NCI-H1092 (cell line): ENCODE data around the gene TRAF3IP3.

Experiments
- DNase-seq: peaks from one replicate; lab custom pipeline; 2025; lab: John Stamatoyannopoulos, UW

Gene TRAF3IP3, protein sequence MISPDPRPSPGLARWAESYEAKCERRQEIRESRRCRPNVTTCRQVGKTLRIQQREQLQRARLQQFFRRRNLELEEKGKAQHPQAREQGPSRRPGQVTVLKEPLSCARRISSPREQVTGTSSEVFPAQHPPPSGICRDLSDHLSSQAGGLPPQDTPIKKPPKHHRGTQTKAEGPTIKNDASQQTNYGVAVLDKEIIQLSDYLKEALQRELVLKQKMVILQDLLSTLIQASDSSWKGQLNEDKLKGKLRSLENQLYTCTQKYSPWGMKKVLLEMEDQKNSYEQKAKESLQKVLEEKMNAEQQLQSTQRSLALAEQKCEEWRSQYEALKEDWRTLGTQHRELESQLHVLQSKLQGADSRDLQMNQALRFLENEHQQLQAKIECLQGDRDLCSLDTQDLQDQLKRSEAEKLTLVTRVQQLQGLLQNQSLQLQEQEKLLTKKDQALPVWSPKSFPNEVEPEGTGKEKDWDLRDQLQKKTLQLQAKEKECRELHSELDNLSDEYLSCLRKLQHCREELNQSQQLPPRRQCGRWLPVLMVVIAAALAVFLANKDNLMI

DNA sequence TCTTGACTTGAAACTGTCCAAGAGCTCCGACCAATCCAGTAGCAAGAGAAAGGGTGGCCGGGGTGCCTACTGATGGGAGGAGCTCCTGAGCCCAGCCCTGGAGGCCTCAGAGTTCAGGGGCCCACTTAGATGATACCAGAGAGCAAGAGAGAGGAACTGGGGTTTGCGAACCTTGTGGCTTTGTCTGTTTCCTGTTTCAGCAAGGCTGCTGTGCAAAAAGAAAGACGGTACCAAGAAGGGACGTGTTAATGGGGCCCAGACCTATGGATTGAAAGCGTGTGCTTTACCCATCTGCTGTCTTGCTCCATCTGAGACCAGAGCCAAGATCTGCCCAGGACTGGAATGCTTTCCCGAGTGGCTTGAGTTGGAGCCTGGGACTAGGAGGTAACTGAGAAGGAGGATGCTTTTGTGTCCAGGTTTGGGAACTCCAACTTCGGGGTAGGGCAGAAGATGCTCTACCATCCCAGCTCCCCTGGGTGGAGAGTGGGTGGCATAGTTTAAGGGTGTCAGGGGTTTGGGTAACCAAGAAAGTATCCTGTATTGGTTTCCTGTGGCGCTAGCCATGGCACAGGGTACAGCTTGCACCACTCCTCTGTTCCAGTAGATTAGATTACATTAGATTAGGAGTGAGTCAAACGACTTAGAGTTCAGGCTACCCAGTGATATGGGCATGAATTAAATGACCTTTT, at the start of gene TRAF3IP3:
Gene TRAF3IP3 (plus strand): TSS at position 128 of the 689 bp plus-strand sequence. CDS start 3,987 bp downstream, outside the sequence.
- DNase-seq = no peak

DNA sequence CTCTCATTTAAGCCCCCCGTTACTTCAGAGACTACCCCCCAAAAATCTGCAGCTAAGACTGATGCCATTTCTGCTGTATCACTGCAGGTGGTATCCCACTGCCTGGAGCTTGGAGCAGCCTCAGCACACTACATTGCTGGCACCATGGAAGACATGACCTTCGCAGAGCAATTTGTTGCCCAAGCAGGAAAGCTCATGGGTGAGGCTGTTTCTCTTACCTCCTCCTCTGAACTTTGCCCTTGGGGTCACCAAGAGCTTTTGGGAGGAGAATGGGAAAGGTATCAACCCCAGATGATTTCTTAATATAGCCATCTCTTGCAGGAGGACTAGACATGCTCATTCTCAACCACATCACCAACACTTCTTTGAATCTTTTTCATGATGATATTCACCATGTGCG, 49.2 kb upstream of the TRAF3IP3 start:
- no peak for DNase-seq

DNA sequence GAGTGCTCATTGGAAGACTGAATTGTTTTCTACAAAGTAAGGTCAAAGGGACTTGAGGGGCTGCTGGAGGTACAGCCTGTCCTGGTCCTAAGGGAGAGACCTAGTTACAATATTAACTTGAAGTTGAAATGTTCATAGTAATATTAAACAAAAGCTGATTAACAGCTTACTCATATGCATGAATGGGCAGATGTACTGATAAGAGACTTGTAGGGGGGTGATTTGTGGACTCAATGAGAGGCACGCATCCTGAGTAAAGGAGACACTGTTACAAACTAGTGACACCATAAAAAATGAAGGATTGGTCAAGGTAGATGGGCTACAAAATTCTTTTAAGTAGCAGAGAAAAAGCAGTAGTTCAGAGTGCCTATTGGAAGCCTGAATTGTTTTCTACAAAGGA, 48.5 kb upstream of the TRAF3IP3 start:
- no peak for DNase-seq

DNA sequence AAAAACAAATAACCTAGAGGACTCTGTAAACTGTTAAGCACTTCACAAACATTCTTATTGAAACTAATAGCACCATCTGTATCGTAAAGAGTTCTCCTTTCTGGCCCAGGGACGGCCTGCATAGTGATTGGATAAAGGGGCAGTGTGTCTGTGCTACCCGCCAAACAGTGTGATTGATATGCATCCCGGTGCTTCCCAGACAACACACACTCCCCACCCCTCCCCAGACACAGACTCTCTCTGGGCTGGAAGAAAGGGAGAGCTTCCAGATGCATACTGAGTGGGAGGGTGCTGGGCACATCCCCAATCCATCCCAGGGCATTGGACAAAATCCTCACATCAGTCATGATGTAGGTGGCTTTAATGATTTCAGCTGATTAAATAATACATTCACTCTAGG, 47.6 kb upstream of the TRAF3IP3 start:
- no peak for DNase-seq

DNA sequence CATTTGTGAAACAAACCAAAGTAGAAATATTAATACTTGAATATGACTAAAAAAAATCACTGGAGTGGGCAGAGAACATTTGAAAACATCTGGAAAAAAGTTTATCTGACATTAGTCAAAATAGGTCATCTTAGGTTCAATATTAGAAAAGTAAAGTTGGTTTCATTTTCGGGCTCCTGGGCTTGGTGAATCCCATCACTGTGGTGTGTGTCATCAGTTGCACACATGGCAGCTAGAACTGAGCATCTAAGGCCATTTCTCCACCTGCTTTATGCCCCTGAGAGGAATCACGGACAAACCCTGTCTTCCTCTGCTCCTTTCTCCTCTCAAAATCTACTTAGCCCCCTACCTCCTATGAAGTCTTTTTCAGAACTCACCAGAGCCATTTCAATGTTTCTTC, 45.8 kb upstream of the TRAF3IP3 start:
- DNase-seq = no peak

DNA sequence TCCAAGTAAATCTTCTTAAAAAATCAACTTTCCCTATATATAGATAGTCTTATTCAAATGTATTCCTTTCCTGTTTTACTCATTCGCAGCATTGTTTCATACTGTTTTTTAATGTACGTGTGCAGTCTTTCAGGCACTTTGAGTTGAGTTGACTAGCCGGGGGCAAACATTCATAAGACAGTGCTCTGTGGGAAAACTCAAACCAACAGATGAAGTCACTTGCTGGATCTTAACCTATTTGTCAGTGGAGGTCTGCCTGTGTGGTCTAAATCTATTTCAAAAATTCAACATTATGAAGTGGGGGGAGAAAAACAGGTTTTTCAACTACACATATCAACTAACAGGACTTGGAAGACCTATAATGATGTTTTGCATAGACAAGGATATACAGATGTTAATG, 45.0 kb upstream of the TRAF3IP3 start:
- no peak for DNase-seq

DNA sequence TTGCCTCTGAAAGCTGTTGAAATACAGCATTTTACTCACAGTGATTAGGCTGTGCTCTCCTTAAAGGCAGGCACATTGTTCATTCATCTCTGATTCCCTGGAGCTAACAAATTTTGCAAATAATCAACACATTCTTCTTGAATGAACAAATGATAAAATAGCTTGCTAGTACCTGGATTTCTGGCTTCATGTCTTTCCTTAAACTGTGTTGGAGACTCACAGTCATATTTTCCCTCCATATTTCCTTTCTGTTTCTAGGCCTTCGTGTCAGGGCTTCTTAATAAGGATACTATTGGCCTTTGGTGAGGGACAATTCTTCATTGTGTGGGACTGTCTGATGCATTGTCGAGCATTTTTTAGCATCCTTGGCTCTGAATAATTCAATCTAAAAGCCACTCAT, 41.5 kb upstream of the TRAF3IP3 start:
- DNase-seq = no peak

DNA sequence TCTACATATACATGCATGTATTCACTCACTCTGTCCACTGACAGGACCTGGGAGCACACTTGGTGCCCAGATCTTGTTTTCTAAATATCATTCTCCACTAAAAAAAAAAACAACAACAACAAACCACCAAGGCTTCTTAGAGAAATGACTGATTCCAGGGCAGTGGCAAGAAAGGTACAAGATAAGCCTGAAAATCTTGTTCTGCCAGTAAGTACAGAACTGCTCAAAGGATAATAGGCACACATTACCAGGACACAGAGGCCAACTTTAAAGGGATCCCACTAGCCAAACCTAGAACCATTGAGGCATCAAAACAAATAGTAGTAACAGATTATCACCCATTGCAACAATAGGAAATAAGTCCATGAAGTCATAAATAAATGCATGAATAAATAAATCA, 40.5 kb upstream of the TRAF3IP3 start:
- no peak for DNase-seq

DNA sequence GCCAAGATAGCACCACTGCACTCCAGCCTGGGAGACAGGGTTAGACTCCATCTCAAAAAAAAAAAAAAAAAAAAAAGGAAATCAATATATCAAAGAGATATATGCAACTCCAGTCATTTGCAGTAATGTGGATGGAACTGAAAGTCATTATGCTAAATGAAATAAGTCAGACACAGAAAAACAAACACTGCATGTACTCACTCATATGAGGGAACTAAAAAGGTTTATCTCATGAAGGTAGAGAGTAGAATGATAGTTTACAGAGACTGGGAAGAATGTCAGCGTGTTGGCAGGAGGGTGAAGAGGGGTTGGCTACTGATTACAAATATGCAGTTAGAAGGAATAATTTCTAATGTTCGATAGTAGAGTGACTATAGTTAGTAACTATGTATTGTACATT, 38.0 kb upstream of the TRAF3IP3 start:
- DNase-seq = no peak

DNA sequence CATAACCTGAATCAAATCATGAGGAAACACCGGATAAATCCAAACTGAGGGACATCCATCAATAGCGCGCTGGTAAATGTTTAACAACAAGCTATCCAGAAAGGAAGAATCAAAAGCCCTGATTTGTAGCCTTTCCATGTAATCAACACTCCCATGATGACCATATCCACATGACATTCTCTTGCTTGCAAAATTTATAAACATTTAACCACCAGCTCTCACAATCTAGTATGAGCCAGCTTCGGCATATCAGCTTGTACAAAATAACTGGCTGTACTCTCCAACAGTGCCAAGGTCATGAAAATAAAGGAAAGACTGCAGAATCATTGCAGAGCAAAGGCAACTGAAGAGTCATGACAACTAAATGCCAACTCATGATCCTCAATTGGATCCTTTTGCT, 35.5 kb upstream of the TRAF3IP3 start:
- DNase-seq = no peak

DNA sequence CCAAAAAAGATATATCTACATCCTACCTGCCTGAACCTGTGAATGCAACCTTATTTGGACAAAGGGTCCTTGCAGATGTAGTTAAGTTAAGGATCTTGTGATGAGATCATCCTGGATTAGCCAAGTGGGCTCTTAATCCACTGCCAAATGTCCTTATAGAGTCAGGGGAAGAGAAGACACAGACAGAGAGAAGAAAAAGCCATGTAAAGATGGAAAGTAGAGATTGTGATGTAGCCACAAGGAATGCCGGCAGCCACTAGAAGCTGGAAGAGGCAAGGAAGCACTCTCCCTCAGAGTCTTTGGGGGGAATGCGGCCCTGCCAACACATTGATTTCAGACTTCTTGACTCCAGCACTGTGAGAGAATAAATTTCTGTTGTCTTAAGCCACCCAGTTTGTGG, 35.0 kb upstream of the TRAF3IP3 start:
- no peak for DNase-seq

DNA sequence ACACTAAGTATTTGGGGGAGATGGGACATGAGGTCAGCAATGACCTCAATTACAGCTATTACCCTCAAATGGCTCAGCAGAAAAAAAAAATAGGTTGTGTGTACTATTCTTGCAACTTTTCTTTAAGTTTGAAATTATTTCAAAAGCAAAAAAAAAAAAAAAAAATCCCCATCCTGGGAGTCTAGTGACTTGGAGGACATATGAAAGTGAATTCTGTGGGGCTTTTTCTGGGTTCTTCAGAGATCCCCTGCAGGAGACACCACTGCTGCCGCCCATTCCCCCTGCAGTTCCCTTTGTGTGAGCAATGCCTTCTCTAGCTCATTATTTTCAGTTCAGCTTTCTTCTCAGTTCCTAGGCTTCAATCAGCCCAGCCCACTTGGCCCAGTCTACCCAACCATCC, 34.5 kb upstream of the TRAF3IP3 start:
- no peak for DNase-seq

DNA sequence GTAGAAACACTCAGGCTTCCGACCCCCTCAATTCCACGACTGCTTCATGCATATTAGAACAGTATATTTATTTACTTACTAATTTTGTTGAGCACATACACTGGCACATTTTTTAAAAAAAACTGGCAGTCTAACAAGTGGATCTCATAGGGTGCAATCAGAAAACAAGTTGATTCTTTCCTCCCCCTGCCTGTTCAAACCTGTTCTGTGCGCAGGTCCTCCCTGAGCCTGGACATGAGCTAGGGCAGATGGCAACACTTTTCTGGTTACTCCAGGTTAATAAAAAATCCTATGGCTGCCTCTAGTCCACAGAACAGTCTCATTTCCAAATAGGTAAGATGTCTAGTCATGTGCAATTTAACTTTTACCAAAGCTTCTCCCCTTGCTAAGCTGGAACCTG, 32.6 kb upstream of the TRAF3IP3 start:
- DNase-seq = no peak

DNA sequence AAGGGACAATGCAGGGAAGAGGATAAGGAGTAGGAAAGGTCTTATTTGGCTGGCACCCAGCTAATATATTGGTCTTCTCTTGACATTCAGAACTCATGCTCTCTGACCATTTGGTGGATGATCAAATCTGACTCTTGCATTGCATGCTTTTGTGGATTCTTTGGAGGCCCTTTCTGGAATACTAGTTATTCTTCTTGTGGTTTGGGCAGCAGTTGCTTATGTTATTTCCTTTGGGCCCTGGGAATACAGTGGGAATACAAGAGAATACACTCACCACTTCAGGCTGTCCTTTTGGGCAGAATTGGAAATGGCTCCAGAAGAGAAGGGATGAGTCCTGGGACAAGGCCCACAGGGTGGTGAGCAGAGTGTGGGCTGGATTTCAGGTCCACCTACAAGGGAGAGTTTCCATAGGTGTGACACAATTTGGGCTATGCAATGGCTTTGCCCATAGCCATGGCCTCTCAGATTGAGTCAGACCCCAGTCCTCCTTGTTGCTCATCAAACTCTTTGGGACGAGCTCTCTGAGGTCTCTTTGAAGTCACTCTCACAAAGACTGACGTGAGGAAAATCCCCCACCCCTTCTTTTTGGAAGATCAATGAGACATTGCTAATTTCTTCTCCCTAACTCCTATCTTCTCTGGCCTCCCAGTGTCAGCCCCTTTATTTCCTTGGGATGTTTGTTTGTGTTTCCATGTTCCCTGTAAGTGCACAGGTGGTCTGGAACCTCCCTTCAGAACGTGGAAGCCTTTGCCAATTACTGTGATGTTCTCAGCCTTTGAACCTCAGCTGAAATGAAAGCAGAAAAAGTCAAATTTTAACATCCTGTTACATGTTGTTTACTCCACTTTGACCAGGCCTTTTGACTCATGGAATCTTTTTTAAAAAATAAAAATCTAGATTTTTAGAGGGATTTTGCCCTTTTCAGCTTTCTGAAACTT, 31.8 kb upstream of the TRAF3IP3 start:
- no peak for DNase-seq

DNA sequence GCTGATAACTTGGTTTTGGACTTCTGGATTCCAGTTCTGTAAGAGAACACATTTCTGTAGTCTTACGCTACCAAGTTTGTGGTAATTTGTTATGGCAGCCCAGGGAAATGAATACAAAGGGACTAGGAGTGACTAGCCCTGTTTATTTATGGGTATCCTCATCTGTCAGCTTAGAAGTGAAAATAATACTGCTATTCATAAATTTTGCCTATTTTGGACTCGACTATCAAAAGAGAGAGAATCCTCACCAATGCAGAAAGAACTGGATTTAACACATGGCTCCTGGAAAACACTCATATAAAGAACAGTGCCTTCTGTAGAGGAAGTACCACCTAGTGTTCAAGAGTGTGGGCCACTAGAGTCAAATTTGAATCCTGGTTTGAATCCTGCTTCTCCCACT, 28.6 kb upstream of the TRAF3IP3 start:
- DNase-seq = no peak

DNA sequence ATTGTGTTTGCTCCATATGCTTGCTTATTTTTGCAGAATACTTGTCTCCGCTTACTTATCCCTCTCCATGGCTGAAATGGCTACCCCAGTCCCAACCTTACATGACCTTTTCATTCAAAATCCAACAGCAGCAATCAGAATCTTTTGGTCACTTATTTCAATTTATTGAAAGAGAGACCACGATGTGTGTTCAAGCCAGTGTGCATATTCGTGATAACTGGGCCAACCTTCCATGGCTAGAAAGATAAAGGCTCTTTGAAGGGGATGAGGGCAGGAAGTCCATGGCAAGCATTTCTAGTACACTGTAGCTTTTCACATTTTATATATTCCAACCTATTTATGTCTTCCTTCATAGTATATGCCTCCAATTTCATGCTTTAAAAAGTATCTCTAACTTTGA, 28.1 kb upstream of the TRAF3IP3 start:
- no peak for DNase-seq

DNA sequence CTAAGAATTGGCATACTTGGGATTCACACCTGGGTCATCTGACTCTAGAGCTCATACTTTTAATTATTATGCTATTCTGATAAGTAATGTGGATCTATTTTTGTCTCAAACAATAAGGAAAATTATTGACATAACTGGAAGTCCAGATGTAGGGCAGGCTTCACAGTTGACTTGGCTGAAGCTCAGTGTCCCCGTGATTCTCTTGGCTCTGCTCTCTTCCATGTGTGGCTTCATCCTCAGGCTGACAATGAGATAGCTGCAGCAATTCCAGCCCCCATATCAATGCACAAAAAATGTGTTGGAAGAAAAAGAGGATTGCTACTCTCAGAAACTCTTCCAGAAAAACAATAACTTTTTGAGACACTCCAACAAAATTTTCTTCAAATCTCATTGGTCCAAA, 27.4 kb upstream of the TRAF3IP3 start:
- no peak for DNase-seq

DNA sequence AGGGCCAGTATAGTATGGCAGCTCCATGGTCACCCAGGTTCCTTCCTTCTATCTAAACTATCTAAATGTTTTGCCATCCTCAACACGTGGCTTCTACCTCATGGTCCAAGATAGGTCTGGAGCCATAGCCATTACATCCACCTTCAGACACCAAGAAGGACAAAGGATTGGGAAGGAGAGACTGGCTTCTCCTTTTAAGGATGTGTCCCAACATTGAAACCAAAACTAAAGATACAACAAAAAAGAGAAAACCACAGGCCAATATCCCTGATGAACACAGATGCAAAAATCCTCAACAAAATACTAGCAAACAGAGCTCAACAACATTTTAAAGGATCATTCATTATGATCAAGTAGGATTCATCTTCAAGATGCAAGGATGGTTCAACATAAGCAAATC, 26.4 kb upstream of the TRAF3IP3 start:
- DNase-seq = no peak

DNA sequence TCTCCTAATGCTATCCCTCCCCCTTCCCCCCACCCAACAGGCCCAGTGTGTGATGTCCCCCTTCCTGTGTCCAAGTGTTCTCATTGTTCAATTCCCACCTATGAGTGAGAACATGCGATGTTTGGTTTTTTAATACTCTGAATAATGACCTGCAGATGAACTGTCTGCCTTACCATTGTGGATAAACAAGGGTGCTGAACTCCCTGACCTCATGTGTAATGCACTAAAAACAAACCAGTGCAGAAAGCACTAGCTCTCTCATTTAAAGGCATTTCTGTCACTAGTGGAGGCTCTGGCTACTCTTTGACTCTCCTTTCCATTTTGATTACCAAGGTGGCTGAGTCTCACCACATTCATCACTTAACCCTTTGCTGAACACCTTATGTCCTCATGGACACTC, 23.1 kb upstream of the TRAF3IP3 start:
- no peak for DNase-seq

DNA sequence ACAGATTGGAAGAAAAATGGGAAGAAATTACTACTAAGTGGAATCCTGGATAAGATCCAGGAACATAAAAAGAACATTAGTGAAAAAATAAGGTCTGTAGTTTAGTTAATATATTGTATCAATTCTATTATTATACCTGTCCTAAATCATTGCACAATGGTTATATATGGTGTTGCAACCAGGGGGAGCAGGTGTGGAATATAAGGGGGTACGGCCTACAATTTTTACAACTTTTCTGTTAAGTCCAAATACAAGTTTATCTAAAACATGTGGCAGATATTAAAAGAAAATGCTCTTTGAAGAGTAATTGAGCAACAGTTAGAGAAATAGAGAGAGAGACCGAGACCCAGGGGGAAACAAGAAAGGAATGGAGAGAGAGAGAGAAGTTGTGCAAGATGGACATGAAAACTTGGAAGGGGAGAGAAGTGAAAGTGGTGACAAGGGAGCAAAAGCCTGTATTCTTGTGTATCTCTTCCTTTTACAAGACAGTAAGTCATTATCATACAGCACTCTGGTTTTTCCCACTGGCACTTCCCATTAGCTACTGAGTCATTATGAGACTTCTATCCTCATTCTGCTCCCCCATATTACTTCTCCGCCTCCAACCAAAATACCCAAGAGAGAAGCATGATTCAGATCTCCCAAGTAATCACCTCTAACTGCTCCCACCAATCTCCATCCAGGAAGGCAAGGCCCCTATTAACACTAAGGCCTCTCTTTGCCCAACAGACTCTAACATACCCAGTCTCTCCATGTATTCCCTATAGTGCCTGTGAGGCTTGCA, 22.3 kb upstream of the TRAF3IP3 start:
- no peak for DNase-seq

DNA sequence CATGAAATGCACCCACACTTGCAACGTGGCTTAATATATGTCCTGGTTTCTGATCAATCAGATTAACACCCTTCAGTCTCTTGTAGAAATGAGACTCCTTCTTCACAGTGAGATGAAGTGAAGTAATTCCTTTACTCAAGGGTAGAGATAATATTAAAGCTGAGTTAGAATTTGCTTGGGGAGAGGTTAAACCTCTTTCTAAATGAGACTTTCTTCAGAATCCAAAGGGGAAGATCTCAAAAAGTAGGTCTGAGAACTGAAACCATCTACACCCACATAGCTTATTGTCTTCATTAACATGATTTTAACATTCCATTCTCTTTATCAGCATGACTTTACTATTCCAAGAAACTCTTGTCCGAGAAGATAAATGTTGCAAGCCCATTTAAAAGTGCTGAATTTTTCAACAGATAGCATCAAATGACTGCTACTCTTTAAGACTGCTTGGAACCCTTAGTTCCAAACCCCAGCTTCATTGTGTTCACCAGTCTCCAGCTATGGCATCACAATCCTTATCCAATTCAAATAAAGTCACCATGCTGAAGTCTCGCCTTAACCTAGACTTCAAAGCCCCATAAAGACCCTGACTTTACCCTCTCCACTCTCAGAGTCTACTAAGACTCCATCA, 19.2 kb upstream of the TRAF3IP3 start:
- no peak for DNase-seq
